Transverse colon (tissue), 4 donors: ENCODE measurements around the gene CDH13. TPM values are rescaled to one million over a fixed set of nuclear protein-coding genes. Genes with fewer than 3 reads are reported as not detected.

Experiments
- DNase-seq: peaks from one replicate; pipeline ENCODE4 v3.0.0-alpha.2; 2019
- H3K27ac ChIP-seq, 4 donors: fragments of 200-600 bp; sonication (generic); 2 replicates each; pipeline ENCODE4 v1.5.1; 2016 to 2018; ENCODE audit warnings: inconsistent platforms in 4 of 4
- H3K27me3 ChIP-seq: fragments of 200-600 bp; sonication (generic); 2 replicates; pipeline ENCODE4 v1.5.1; 2017; ENCODE audit warnings: inconsistent platforms
- H3K36me3 ChIP-seq, 4 donors: fragments of 200-600 bp; sonication (generic); 2 replicates each; pipeline ENCODE4 v1.5.1; 2017 to 2019; ENCODE audit warnings: inconsistent platforms in 4 of 4
- H3K4me1 ChIP-seq, 4 donors: fragments of 200-600 bp; sonication (generic); 2 replicates each; pipeline ENCODE4 v1.5.1; 2017 to 2020; ENCODE audit warnings: inconsistent platforms in 4 of 4
- H3K4me3 ChIP-seq, 4 donors: fragments of 200-600 bp; sonication (generic); 1 replicate in 1 of 4; 2 replicates in 3 of 4; pipeline versions ENCODE4 v1.5.1 to v1.6.1; 2017 to 2019; ENCODE audit warnings: inconsistent platforms in 4 of 4
- H3K9me3 ChIP-seq, 2 donors: fragments of 200-600 bp; sonication (generic); 2 replicates each; pipeline ENCODE4 v1.5.1; 2017 to 2019; ENCODE audit warnings: inconsistent platforms in 2 of 2
- EP300 ChIP-seq: sonication (generic); formaldehyde crosslinking; IDR thresholded peaks from one replicate; pipeline ENCODE4 v1.6.1; 2017; ENCODE audit warnings: antibody characterized with exemption, low read depth
- POLR2A ChIP-seq: fragments of 450-650 bp; IDR thresholded peaks from one replicate; pipeline ENCODE4 v1.6.1; 2016; ENCODE audit warnings: antibody characterized with exemption, mild to moderate bottlenecking, moderate library complexity
- POLR2AphosphoS5 ChIP-seq, 3 donors: sonication (generic); formaldehyde crosslinking; IDR thresholded peaks; one replicate each; pipeline ENCODE4 v1.6.1; 2016; ENCODE audit warnings: antibody characterized with exemption in 3 of 3
- WGBS, 2 donors: methylation state at CpG; one replicate each; pipeline ENCODE4 v1.1.5; 2018; ENCODE audit warnings: low coverage in 1 of 2; 5-methylcytosine and 5-hydroxymethylcytosine counted together
- in situ Hi-C, 4 donors: fragments of 200-750 bp; cut with MboI; loops; one replicate each; pipeline versions ENCODE4 v1.15.0 to v1.15.1; 2017; ENCODE audit warnings: low sequenced_read_pairs in 3 of 4, low pct_ligation_motif_present in 1 of 4, low pct_unique_long_range_greater_than_20kb in 1 of 4
- intact Hi-C: fragments of 100-400 bp; cut with DNase I; formaldehyde crosslinking; loops from one replicate; pipeline ENCODE4 v1.15.1; 2023; ENCODE audit warnings: low total_unique reads
- total RNA-seq, 4 donors: library from RNA; depleted of rRNA; stranded (reverse); fragments of >200 nt; gene quantifications; one replicate each; pipeline ENCODE4 v1.1.0, GENCODE V29; 2016
- TF ChIP-seq, protein P1 (sequence below), 5 experiments: fragments of 200-600 bp in 3 of 5; fragments of 450-650 bp in 2 of 5; sonication (generic) in 3 of 5; IDR thresholded peaks; 1 replicate in 2 of 5; 2 replicates in 3 of 5; pipeline ENCODE4 v1.5.1; 2016 to 2017; ENCODE audit warnings: antibody characterized with exemption in 5 of 5, inconsistent platforms in 3 of 5, mild to moderate bottlenecking in 2 of 5, moderate library complexity in 1 of 5

Gene CDH13
- total RNA-seq, 4 donors from 2014 or later, result 3.8 to 28.1 (median 5.8) TPM

DNA sequence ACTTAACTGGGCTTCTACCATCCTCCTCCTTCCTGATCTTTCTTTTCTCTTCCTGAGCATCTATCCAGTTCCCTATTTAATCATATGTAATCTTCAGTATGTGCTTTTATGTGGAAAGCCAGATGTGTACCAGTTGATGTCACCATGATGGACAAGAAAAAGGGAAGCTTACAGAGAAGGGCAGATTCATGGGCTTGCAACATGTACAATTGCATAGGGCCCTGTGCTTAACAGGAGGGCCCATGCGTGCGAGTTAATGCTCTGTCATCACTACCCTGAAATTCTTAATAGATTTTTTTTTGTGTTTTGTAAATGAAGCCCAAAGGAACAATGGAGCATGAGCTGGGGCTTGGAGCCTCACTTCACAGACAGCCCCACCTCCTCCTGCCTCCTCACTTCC is 124.3 kb downstream of the CDH13 start:
- H3K9me3 ChIP-seq, result no peaks in the 10 kb centered on the region
- in situ Hi-C loops, result no loop called here
- H3K27ac ChIP-seq, result no peak overlapping the region
- no peaks in the 10 kb centered on the region for H3K4me1 ChIP-seq
- H3K27me3 ChIP-seq, result no peaks in the 10 kb centered on the region
- intact Hi-C loops, result no loop called here
- no peak for DNase-seq
- H3K36me3 ChIP-seq, result no peaks in the 10 kb centered on the region
- H3K4me3 ChIP-seq, result no peak overlapping the region
- 94% methylated on average over 2 of the region's 2 CpGs; no CpG with 5 or more reads in 1 of the 2 donors for WGBS, 2 donors
- TF ChIP-seq, protein P1, sequence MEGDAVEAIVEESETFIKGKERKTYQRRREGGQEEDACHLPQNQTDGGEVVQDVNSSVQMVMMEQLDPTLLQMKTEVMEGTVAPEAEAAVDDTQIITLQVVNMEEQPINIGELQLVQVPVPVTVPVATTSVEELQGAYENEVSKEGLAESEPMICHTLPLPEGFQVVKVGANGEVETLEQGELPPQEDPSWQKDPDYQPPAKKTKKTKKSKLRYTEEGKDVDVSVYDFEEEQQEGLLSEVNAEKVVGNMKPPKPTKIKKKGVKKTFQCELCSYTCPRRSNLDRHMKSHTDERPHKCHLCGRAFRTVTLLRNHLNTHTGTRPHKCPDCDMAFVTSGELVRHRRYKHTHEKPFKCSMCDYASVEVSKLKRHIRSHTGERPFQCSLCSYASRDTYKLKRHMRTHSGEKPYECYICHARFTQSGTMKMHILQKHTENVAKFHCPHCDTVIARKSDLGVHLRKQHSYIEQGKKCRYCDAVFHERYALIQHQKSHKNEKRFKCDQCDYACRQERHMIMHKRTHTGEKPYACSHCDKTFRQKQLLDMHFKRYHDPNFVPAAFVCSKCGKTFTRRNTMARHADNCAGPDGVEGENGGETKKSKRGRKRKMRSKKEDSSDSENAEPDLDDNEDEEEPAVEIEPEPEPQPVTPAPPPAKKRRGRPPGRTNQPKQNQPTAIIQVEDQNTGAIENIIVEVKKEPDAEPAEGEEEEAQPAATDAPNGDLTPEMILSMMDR (IDR thresholded peaks at IDR 0.05), result no peak
- TF ChIP-seq EP300, result no peak
- no peak for TF ChIP-seq POLR2AphosphoS5 (IDR thresholded peaks at IDR 0.05)
- no peak for TF ChIP-seq POLR2A

DNA sequence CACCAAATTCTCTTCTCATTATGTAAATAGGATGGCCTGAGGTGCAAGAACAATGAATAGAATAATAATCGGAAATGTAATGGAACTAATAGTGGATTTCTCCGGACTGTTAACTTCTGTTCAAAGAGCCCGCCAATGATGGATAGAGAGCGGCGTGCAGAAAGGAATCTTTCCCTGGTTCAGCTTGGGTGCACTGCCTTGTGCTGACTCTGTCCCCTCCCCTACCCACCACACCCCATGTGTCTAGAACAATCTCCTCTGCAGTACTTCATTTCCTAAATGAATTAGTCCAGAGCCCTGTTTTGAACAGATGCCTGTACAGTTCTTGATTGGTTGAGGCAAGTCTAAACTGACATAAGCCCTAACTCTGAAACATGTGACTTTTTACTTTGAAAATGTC is 125.4 kb downstream of the CDH13 start:
- Histone ChIP-seq H3K27me3 (no peaks in the 10 kb centered on the region), H3K4me3 (no peak overlapping the region), H3K27ac (no peak overlapping the region), H3K36me3 (no peaks in the 10 kb centered on the region), H3K4me1 (no peaks in the 10 kb centered on the region), H3K9me3 (no peaks in the 10 kb centered on the region)
- no peak for DNase-seq
- WGBS, 2 donors, result 93 to 98% methylated on average over 5 of the region's 5 CpGs
- TF ChIP-seq, protein P1 (IDR thresholded peaks at IDR 0.05), result no peak
- TF ChIP-seq POLR2A (no peak), POLR2AphosphoS5 (IDR thresholded peaks at IDR 0.05) (no peak), EP300 (no peak)
- intact Hi-C loops (no loop called here), in situ Hi-C loops (no loop called here)

DNA sequence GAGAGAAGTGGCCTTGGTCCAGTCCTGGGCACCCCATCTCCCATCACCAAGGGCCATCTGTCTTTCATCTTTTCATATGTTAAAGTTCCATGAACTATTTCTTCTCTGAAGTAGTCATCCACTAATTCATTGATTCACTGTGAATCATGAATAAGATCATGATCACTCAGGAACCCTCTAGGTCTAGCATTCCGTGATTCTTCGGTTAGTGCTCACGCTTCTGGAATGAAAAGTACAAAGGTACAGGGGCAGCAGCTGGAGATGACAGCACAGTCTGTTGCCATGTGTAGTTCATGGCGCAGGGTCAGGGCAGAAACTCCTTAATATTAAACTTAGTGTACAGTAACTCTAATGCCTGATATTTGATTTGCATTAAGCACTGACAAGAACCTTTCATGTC is 127.1 kb downstream of the CDH13 start:
- H3K27ac ChIP-seq, result no peak overlapping the region
- intact Hi-C loops, result no loop called here
- H3K27me3 ChIP-seq, result no peaks in the 10 kb centered on the region
- H3K9me3 ChIP-seq, result no peaks in the 10 kb centered on the region
- no peak for DNase-seq
- H3K4me3 ChIP-seq, result no peak overlapping the region
- no peaks in the 10 kb centered on the region for H3K36me3 ChIP-seq
- in situ Hi-C loops, result no loop called here
- WGBS, 2 donors, result 93 to 97% methylated on average over 4 of the region's 4 CpGs
- no peak for TF ChIP-seq POLR2AphosphoS5 (IDR thresholded peaks at IDR 0.05)
- TF ChIP-seq, protein P1 (IDR thresholded peaks at IDR 0.05), result no peak
- TF ChIP-seq EP300, result no peak
- TF ChIP-seq POLR2A, result no peak
- no peaks in the 10 kb centered on the region for H3K4me1 ChIP-seq

DNA sequence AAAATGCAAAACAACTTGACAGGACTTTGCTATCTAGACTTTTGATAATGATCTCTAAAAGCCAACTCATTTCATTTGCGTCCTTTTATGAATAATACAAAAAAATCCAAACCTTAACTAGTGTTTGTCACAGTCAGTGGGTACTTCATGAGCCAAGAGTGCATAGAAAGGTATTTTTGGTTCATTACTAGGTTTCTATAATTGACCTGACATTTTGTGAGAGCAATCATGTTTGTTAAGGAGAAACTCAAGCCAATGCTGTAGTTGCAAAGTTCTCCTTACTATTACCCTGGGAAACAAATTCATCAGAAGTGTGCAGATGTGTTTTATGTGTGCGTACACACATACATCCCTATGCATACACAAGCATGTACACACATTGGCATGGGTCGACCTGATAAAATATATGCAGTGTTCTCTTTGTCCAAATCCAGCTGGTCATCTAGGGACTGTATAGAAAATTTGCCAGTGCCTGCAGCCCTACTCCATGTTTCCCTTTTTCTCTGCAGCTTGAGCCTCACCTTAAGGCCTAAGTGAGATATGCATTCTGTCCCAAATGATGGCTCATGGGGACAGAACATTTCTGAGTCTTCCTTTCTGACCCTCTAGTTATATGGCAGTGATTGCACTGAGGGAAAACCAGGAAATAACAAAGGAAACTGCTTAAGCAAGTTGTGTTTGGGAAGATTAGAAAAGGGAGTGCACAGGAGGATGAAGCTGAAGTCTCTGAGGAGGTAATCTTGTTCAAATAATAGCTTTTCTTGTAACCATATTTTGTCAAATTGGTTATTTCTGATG is 128.1 kb downstream of the CDH13 start:
- no peak overlapping the region for H3K4me3 ChIP-seq
- H3K36me3 ChIP-seq, result no peaks in the 10 kb centered on the region
- TF ChIP-seq POLR2A, result no peak
- TF ChIP-seq POLR2AphosphoS5 (IDR thresholded peaks at IDR 0.05), result no peak
- TF ChIP-seq, protein P1 (IDR thresholded peaks at IDR 0.05), result no peak
- TF ChIP-seq EP300, result no peak
- WGBS, 2 donors, result 81 to 87% methylated on average over 3 of the region's 3 CpGs
- in situ Hi-C loops, result no loop called here
- H3K27ac ChIP-seq, result no peak overlapping the region
- no peaks in the 10 kb centered on the region for H3K4me1 ChIP-seq
- intact Hi-C loops, result no loop called here
- H3K27me3 ChIP-seq, result no peaks in the 10 kb centered on the region
- no peak for DNase-seq
- H3K9me3 ChIP-seq, result no peaks in the 10 kb centered on the region
